GM19238 (cell line): ENCODE measurements around the gene DMRT3.
"Not testable (repeated sequence)": the region's sequence is repeated elsewhere in the genome, so short reads cannot be mapped to it uniquely, and the experiment has no call there.

Experiments used
- DNase-seq: peaks from one replicate; pipeline ENCODE4 v3.0.0; 2011; ENCODE audit warnings: low spot score; ENCODE audit not compliant: insufficient read length

The DMRT3 gene

GRCh38 chr9:998299-999110 lies 22.1 kb downstream of the DMRT3 start:
- DNase-seq: not testable (repeated sequence)

DNA sequence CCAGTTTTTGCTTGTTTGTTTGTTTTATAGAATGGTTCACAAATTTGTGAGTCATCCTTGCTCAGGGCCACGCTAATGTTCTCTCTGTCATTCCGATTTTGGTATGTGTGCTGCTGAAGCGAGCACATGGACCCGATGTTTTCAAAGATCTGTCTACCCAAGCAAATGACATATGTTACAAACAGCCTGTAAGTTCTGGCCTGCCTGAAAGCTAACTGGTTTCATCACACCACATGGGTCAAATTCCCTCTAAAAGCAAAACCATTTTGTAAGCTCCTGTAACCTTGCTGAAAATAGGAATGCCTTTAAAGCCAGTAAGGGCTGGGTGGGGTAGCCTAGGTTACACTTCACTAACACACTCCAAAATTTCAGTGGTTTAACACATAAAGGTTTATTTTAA lies 25.4 kb downstream of the DMRT3 start:
- DNase-seq: no peak

GRCh38 chr9:1002678-1003077 lies 26.2 kb downstream of the DMRT3 start:
- no peak for DNase-seq

- DNase-seq: no peak
Measured at GRCh38 chr9:1005043-1005667, 28.7 kb downstream of the DMRT3 start.

DNA sequence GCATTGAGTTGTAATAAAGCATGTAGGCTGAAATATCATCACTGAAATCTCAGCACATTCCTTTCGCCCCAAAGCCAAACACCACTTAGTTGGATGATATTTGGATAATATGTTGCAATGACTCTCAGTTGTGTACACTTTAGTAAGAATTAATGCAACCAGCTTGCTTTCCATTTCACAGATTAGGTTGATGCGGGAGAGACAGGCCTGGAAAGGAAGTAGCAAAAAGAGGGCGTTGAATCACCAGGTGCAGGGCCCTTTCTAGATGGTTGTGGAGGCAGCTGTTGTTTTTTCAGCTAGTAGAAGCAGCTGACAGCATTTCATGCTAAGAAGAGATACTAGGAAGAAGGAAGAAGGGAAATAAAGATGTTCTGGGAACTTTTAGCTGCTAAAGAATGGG lies 30.9 kb downstream of the DMRT3 start:
- no peak for DNase-seq

GRCh38 chr9:1008216-1008615 lies 31.8 kb downstream of the DMRT3 start:
- DNase-seq: no peak

DNA sequence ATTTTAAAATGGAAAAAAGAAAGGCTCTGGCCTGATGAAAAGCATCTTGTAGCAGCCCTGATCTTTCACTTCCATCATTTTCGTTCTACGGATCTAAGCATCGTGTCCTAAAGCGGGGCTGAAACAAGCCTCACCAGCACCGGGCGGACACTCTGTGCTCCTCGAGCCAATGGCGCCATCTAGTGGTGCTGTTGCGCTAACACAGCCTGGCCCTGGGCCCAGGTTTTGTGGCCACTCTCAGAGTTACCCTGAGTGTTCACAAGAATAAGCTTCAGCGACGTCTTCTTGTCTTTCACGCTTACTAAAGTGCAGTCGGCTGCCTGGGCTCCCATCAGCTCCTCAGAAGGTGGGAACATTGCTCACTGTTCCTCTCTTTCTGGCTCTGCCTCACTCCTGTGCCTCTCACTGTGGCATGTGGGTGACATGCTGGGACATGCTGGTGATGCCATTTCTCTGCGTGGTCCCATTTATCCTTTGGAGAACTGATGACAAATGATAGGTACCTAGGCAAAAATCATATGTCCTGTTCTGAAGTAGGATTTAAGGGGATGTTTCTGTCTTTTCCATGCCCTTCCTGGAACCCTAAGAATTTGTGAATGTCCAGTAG lies 32.7 kb downstream of the DMRT3 start:
- peak; percentile 40 for DNase-seq

DNA sequence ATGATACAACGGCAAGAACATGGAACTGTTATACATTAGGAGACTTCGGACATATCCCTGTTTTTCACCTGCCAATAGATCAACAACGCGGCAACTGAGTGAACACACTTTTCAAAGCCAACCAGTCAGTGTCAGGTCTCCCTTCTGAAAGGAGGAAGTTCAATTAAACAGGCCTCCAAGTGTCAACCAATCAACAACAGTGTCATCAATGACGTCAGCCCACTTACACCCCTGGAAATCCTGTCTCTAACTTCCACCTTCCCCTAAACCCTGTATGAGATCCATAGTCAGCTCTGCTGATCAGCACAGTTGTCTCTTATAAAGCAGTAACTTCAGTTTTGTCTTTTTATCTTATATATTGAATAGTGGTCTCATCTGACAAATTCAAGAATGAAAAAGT lies 36.6 kb downstream of the DMRT3 start:
- DNase-seq: no peak

DNA sequence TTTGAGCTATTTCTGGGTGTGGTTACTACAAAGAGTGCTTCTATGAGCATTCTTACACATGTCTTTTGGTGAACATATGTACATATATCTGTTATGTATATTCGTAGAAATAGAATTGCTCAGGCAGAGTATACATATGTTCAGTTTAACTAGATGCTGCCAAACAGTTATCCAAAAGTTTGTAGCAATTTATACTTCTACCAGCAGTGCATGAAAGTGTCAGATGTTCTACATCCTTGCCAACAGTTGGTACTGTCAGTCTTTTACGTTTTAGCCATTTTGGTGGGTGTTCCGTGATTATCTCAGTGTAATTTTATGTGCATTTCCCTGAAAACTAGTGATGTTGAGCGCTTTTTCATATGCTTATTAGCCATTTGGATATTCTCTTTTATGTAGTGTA lies 37.8 kb downstream of the DMRT3 start:
- DNase-seq: no peak

- DNase-seq: no peak
Measured at GRCh38 chr9:1014640-1015039, 38.2 kb downstream of the DMRT3 start.

DNA sequence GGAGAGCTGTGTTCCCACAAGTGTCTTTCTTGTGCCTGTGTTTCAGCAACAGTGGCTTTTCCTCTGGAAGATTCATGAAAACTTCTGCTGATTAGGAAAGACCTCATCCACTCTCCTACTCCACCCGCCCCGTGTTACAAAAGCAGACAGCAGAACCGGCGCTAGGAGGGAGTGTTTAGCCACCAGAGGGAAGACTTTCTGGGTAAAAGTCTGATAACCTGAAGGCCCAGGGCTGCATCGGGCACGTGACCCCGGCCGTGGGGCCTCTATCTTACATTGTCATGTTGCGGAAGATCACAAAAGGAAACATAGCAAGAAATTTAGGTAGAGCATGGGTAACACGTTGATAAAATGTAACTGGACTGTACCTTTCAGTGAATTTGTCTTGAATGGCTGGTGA lies 41.7 kb downstream of the DMRT3 start:
- no peak for DNase-seq

GRCh38 chr9:1024112-1024511 lies 47.7 kb downstream of the DMRT3 start:
- no peak for DNase-seq

DNA sequence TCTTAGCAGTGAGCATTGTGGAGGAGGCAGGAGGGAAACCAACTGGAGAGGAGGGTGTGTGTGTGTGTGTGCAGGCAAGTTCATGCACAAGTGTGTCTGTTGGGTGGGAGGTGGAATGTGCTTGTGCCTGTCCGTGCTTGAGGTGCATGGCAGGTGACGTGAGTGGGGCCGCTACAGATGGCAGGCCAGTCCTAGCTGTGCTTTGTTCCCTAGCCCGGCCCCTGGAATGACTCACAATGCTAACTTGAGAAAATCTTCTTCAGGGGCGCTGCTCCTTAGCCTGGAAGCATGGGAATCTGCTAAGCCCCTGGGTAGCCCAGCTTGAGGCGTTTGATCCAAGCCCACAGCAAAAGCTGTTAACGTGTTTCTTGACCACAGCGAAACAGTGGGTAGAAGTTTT lies 48.7 kb downstream of the DMRT3 start:
- no peak for DNase-seq

DNA sequence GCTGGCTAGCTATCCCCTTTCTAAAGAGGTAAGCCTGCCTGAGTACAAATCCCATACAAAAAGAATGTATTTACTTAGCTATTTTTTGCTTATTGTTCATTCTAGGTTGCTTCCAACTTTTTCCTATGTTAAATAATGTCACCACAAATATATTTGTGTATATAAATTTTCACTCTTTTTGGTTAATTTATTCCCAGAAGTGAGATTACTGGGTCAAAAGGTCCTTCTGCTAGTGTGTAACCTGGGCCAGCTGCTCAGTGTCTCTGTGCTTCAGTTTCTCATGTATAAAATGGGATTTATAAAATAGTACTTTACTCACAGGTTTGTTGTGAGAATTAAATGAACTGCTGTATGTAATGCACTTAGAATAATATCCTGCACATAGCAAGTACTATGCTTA lies 49.8 kb downstream of the DMRT3 start:
- DNase-seq: no peak

DNA sequence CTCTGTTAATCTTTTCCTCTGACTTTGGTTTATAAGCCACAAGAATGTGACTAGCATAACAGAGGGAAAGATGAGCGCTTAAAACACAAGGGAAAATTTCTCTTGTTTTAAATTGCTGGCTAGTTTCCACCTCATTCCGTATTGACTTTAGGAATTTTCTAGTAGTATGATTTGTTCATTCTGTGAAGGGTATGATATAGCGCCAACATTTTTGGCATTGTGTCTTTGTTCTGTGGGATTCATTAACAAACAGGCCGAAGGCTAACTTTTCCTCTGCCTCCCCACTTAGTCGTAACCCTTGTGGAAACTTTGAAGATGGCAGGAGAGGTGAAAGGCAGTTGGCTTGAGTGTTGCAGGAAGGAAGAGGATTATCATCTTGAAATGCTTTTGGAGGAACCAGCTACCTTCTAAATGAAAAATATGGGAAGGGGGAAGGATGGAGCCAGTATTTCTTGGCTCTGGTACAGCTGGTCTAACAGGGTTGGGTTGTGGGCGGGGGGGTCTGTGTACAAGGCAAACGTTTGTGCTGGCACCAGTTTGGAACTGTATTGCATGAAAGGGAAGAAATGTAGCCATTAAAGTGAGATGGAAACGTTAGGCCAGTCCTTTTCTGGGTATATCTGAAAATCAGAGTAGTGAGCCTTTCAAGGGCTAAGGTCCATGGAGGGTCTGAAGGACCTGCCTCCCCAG lies 52.2 kb downstream of the DMRT3 start:
- DNase-seq: no peak

- DNase-seq: no peak
Measured at GRCh38 chr9:1031951-1032601, 55.6 kb downstream of the DMRT3 start.

GRCh38 chr9:1034271-1034670 lies 57.8 kb downstream of the DMRT3 start:
- DNase-seq: no peak

DNA sequence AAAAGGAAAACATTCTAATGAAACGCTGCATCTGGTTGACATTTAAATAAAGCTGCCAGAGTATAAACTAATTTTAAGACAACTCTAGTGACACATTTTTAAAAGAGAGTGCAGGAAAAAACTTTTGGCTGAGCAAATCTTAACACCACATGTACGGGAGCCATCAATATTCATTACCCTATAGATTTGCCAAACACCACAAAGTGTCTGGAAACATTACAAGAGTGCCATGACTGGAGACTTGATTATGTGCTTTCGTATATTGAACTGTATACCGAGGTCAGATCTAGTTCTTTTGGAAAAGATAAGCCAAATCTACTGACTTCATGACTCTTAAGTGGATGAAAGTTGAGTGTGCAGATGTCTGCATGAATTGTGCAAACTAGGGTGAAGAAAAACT lies 63.1 kb downstream of the DMRT3 start:
- no peak for DNase-seq
